ENCODE measurements around the gene NR4A2. TPM values are rescaled to one million over a fixed set of nuclear protein-coding genes. Genes with fewer than 3 reads are reported as not detected.

The NR4A2 gene
- total RNA-seq, 1 experiment from 2014 or later = 2.6 TPM

GRCh38 chr2:156366753-156367152, 34.2 kb upstream of the NR4A2 start:
- no peaks in the 10 kb centered on the region for H3K27me3 Mint-ChIP-seq (ENCODE audit: insufficient read depth, unreplicated experiment)
- POLR2A ChIA-PET = no interaction called here
- intact Hi-C loops (cut with micrococcal nuclease) = no loop called here
- no peaks in the 10 kb centered on the region for H3K9me3 Mint-ChIP-seq (ENCODE audit: unreplicated experiment)
- H3K27ac Mint-ChIP-seq (ENCODE audit: low read depth, unreplicated experiment) = no peak overlapping the region
- no peaks in the 10 kb centered on the region for H3K36me3 Mint-ChIP-seq (ENCODE audit: insufficient read depth, unreplicated experiment)
- H3K4me3 Mint-ChIP-seq (ENCODE audit: unreplicated experiment) = no peak overlapping the region
- H3K4me1 Mint-ChIP-seq (ENCODE audit: insufficient read depth, unreplicated experiment) = no peaks in the 10 kb centered on the region
- no peak for TF ChIP-seq CTCF (IDR thresholded peaks at IDR 0.05; ENCODE audit: unreplicated experiment)
- no peak for DNase-seq (ENCODE audit: unreplicated experiment)
- no TSS peak for BruUV-seq (replicated peaks)
- CTCF ChIA-PET = interaction anchor here (0.6 kb wide), 1 partner anchor 64 kb away, joined by 3 read pairs; no protein-coding TSS in a partner anchor

- Mint-ChIP-seq H3K9me3 (ENCODE audit: unreplicated experiment) (no peaks in the 10 kb centered on the region), H3K27ac (ENCODE audit: low read depth, unreplicated experiment) (no peak overlapping the region), H3K4me1 (ENCODE audit: insufficient read depth, unreplicated experiment) (no peaks in the 10 kb centered on the region), H3K4me3 (ENCODE audit: unreplicated experiment) (no peak overlapping the region), H3K36me3 (ENCODE audit: insufficient read depth, unreplicated experiment) (no peaks in the 10 kb centered on the region), H3K27me3 (ENCODE audit: insufficient read depth, unreplicated experiment) (no peaks in the 10 kb centered on the region)
- BruUV-seq (replicated peaks) = no TSS peak
- POLR2A ChIA-PET = interaction anchor here (1.0 kb wide), 1 partner anchor 22 kb away, joined by 3 read pairs; no protein-coding TSS in a partner anchor
- CTCF ChIA-PET = interaction anchor here (1.1 kb wide), 1 partner anchor 17 kb away, joined by 4 read pairs; no protein-coding TSS in a partner anchor
- TF ChIP-seq CTCF (IDR thresholded peaks at IDR 0.05; ENCODE audit: unreplicated experiment) = no peak
- intact Hi-C loops (cut with micrococcal nuclease) = no loop called here
- no peak for DNase-seq (ENCODE audit: unreplicated experiment)
Measured at GRCh38 chr2:156363141-156363540, 30.6 kb upstream of the NR4A2 start.

GRCh38 chr2:156356014-156356754, 23.7 kb upstream of the NR4A2 start:
- no peaks in the 10 kb centered on the region for H3K27me3 Mint-ChIP-seq (ENCODE audit: insufficient read depth, unreplicated experiment)
- no peak for TF ChIP-seq CTCF (IDR thresholded peaks at IDR 0.05; ENCODE audit: unreplicated experiment)
- H3K9me3 Mint-ChIP-seq (ENCODE audit: unreplicated experiment) = no peaks in the 10 kb centered on the region
- peak; percentile 62 for DNase-seq (ENCODE audit: unreplicated experiment)
- H3K36me3 Mint-ChIP-seq (ENCODE audit: insufficient read depth, unreplicated experiment) = no peaks in the 10 kb centered on the region
- BruUV-seq (replicated peaks) = no TSS peak
- ChIA-PET CTCF (interaction anchor here (0.7 kb wide), 2 partner anchors 21 to 824 kb away, joined by 3 read pairs; no protein-coding TSS in a partner anchor), POLR2A (interaction anchor here (1.6 to 2.5 kb wide), 2 partner anchors 13 to 43 kb away, joined by 4 to 13 read pairs; no protein-coding TSS in a partner anchor)
- intact Hi-C loops (cut with micrococcal nuclease) = no loop called here
- peaks cover 5% of the 10 kb centered on the region for H3K4me1 Mint-ChIP-seq (ENCODE audit: insufficient read depth, unreplicated experiment)
- H3K27ac Mint-ChIP-seq (ENCODE audit: low read depth, unreplicated experiment) = no peak overlapping the region
- no peak overlapping the region for H3K4me3 Mint-ChIP-seq (ENCODE audit: unreplicated experiment)

- no peak for TF ChIP-seq CTCF (IDR thresholded peaks at IDR 0.05; ENCODE audit: unreplicated experiment)
- no peak for DNase-seq (ENCODE audit: unreplicated experiment)
- intact Hi-C loops (cut with micrococcal nuclease) = no loop called here
- ChIA-PET POLR2A (interaction anchor here (1.1 to 1.2 kb wide), 2 partner anchors 10 to 12 kb away, joined by 3 to 4 read pairs; no protein-coding TSS in a partner anchor), CTCF (interaction anchor here (0.5 kb wide), 1 partner anchor 142 kb away, joined by 4 read pairs; no protein-coding TSS in a partner anchor)
- Mint-ChIP-seq H3K9me3 (ENCODE audit: unreplicated experiment) (no peaks in the 10 kb centered on the region), H3K27ac (ENCODE audit: low read depth, unreplicated experiment) (no peak overlapping the region), H3K4me3 (ENCODE audit: unreplicated experiment) (no peak overlapping the region), H3K36me3 (ENCODE audit: insufficient read depth, unreplicated experiment) (no peaks in the 10 kb centered on the region), H3K4me1 (ENCODE audit: insufficient read depth, unreplicated experiment) (peaks cover 5% of the 10 kb centered on the region), H3K27me3 (ENCODE audit: insufficient read depth, unreplicated experiment) (no peaks in the 10 kb centered on the region)
- BruUV-seq (replicated peaks) = no TSS peak
Measured at GRCh38 chr2:156352911-156353310, 20.4 kb upstream of the NR4A2 start.

Measured in MCF 10A (cell line).